GM20000 (cell line): ENCODE results near the gene CHURC1.
A peak's percentile ranks its signal among the peaks of the same experiment; 100 is the strongest.

Experiments
- DNase-seq: peaks from one replicate; pipeline ENCODE4 v3.0.0; 2012; ENCODE audit warnings: low spot score
- TF ChIP-seq, protein P1 (sequence below): IDR thresholded peaks from 2 replicates; pipeline ENCODE4 v1.5.1; 2012; ENCODE audit warnings: mild to moderate bottlenecking, control low read depth; ENCODE audit errors: extremely low read depth, missing control alignments

CHURC1 gene

DNA sequence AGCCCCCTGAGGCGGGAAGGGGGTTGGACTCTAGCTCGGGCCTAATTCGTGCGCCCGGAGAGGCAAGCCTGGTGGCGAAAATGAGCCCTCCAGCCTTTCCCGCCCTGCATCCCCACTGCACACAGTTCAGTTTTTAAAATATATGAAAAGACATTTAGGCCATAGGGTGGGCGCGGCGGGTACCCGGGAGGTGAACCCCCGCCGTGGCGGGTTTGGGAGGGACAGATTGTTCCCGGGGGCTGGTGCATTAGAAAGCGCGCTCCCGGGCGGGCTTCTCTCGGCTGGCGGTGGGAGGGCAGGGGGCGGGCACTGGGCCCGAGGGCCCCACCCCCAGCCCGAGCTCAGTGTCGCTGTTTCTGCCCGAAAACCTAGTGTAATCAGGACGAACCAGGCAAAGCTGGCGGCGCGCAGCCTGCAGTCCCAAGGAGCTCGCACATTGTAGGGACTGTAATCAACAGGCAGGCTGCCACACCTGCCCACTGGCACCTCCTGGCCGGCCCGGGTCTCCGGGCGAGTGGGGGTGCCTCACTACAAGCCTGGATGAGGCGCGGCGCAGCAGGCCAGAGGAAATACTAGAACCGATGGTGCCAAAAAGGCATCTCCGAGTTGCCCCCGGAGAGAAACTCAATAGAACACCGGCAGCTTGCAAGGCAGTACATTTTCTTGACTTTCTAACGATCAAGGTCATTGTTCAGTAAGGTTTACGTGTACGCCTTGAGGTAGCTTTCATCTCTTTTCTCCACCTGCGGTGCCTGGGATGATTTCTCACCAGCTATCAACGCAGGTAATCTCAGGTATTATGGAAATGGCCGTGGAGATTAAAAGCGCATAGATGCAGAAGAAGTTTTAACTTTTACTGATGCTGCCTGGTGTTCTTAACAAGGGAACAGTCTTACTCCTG lies 33.8 kb upstream of the CHURC1 start:
- TF ChIP-seq, protein P1, sequence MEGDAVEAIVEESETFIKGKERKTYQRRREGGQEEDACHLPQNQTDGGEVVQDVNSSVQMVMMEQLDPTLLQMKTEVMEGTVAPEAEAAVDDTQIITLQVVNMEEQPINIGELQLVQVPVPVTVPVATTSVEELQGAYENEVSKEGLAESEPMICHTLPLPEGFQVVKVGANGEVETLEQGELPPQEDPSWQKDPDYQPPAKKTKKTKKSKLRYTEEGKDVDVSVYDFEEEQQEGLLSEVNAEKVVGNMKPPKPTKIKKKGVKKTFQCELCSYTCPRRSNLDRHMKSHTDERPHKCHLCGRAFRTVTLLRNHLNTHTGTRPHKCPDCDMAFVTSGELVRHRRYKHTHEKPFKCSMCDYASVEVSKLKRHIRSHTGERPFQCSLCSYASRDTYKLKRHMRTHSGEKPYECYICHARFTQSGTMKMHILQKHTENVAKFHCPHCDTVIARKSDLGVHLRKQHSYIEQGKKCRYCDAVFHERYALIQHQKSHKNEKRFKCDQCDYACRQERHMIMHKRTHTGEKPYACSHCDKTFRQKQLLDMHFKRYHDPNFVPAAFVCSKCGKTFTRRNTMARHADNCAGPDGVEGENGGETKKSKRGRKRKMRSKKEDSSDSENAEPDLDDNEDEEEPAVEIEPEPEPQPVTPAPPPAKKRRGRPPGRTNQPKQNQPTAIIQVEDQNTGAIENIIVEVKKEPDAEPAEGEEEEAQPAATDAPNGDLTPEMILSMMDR: no peak
- peak; percentile 70 for DNase-seq

DNA sequence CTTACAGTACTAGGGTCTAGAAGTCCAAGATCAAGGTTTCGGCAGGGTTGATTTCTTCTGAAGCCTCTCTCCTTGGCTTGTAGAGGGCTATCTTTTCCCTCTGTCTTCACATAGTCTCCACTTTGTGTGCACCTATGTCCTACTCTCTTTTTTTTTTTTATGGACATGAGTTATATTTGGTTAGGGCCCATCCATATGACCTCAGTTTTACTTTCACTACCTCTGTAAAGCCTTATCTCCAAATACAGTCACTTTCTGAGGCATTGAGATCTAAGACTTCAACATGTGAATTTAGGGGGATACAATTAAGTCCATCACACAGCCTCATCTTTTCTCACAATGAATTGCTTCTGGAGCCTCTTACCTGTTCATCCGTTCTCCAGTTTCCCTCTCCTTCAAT lies 28.7 kb upstream of the CHURC1 start:
- no peak for DNase-seq
- TF ChIP-seq, protein P1: no peak

GRCh38 chr14:64889352-64889751 lies 24.9 kb upstream of the CHURC1 start:
- DNase-seq: no peak
- TF ChIP-seq, protein P1: no peak

- no peak for DNase-seq
- TF ChIP-seq, protein P1: no peak
Measured at GRCh38 chr14:64891173-64891838, 22.9 kb upstream of the CHURC1 start.

DNA sequence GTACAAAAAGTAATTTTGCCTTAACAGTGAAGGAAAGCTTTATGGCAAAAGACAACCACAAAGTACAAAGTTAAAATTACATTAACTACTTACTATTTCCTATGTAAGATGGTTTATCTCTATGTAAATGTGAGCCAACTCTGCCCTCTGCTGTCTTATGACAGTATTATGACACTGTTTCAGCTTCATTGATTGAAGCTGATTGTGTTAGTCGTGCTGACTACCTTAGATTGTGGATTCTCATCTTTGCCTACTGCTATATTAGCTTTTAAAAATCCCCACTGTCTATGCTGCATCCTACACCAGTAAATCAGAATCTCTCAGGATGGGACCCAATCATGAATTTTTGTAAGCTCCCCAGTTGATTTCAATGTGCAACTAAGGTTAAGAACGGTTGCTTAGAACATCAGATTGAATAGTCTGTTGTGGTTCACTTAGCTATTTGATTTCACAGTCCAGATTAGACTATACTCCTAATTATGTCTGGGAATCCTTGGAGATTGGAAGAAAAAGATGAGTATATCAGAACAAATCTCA lies 22.3 kb upstream of the CHURC1 start:
- TF ChIP-seq, protein P1: peak; percentile 32
- DNase-seq: peak; percentile 55

DNA sequence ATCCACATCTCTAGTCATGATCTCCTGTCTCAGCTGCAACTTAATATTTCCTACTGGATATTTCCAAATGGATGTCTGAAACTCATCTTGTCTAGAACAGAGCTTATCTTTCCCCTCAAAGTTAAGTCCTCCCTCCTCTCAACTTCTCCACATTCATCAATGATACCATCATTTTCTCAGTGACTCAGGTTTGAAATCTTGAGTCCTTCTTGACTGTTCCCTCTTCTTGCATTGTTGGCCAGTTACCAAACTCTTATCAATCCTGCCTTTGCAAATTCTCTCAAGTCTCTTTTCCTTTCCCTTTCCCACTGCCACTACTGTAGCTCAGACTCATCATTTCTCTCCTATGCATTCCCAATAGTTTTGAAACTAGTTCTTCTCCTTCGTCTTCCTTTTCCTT lies 14.3 kb upstream of the CHURC1 start:
- no peak for DNase-seq
- TF ChIP-seq, protein P1: no peak

GRCh38 chr14:64906022-64906421 lies 8.2 kb upstream of the CHURC1 start:
- TF ChIP-seq, protein P1: no peak
- no peak for DNase-seq
